H9 (cell line): ENCODE data around the gene SGTA. TPM values are rescaled to one million over a fixed set of nuclear protein-coding genes. Genes with fewer than 3 reads are reported as not detected.

Experiments
- DNase-seq: peaks from one replicate; pipeline ENCODE4 v3.0.0-alpha.2; 2017
- H2AFZ ChIP-seq: one replicate; pipeline ENCODE4 v1.6.1; 2013; ENCODE audit warnings: mild to moderate bottlenecking, low read length, control low read depth, moderate library complexity
- H2AK5ac ChIP-seq: 2 replicates; pipeline ENCODE4 v1.6.1; 2013; ENCODE audit warnings: low read length, control low read depth, mixed read lengths; ENCODE audit not compliant: insufficient read length
- H2BK120ac ChIP-seq: one replicate; pipeline ENCODE4 v1.6.1; 2013; ENCODE audit warnings: low read depth, mild to moderate bottlenecking, low read length, control low read depth, inconsistent platforms; ENCODE audit not compliant: poor library complexity, severe bottlenecking
- H2BK12ac ChIP-seq: 2 replicates; pipeline ENCODE4 v1.6.1; 2013; ENCODE audit warnings: low read length, control low read depth, mixed read lengths, low read depth; ENCODE audit not compliant: insufficient read length
- H2BK15ac ChIP-seq: 2 replicates; pipeline ENCODE4 v1.6.1; 2013; ENCODE audit warnings: low read depth, low read length, control low read depth
- H2BK20ac ChIP-seq: one replicate; pipeline ENCODE4 v1.6.1; 2013; ENCODE audit warnings: low read depth, mild to moderate bottlenecking, low read length, control low read depth, inconsistent platforms; ENCODE audit not compliant: poor library complexity, severe bottlenecking
- H2BK5ac ChIP-seq: 2 replicates; pipeline ENCODE4 v1.6.1; 2013; ENCODE audit warnings: low read length, control low read depth, mixed read lengths; ENCODE audit not compliant: insufficient read length
- H3K14ac ChIP-seq: 2 replicates; pipeline ENCODE4 v1.6.1; 2013; ENCODE audit warnings: low read length, control low read depth; ENCODE audit not compliant: insufficient read depth
- H3K18ac ChIP-seq: 2 replicates; pipeline ENCODE4 v1.6.1; 2013; ENCODE audit warnings: low read depth, mild to moderate bottlenecking, mixed read lengths, low read length, control low read depth; ENCODE audit not compliant: insufficient read length
- H3K23ac ChIP-seq: 2 replicates; pipeline ENCODE4 v1.6.1; 2013; ENCODE audit warnings: low read length, control low read depth, mixed read lengths, low read depth; ENCODE audit not compliant: insufficient read length
- H3K23me2 ChIP-seq: 2 replicates; pipeline ENCODE4 v1.6.1; 2013; ENCODE audit warnings: low read depth, mild to moderate bottlenecking, mixed read lengths, low read length, control low read depth; ENCODE audit not compliant: insufficient read length, poor library complexity, severe bottlenecking
- H3K27ac ChIP-seq: 2 replicates; pipeline ENCODE4 v1.5.1; 2013; ENCODE audit warnings: low read length, control low read depth, mixed read lengths, low read depth; ENCODE audit not compliant: insufficient read length
- H3K27me3 ChIP-seq: 2 replicates; pipeline ENCODE4 v1.6.1; 2013; ENCODE audit warnings: low read length, control low read depth, inconsistent platforms; ENCODE audit not compliant: insufficient read depth
- H3K4ac ChIP-seq: 2 replicates; pipeline ENCODE4 v1.6.1; 2013; ENCODE audit warnings: low read depth, mild to moderate bottlenecking, control low read depth, inconsistent platforms, low read length, moderate library complexity
- H3K4me1 ChIP-seq: 2 replicates; pipeline ENCODE4 v1.6.1; 2013; ENCODE audit warnings: low read length, control low read depth, inconsistent platforms; ENCODE audit not compliant: insufficient read depth
- H3K4me2 ChIP-seq: 2 replicates; pipeline ENCODE4 v1.6.1; 2013; ENCODE audit warnings: low read length, control low read depth, mixed read lengths; ENCODE audit not compliant: insufficient read length, insufficient read depth
- H3K56ac ChIP-seq: 2 replicates; pipeline ENCODE4 v1.6.1; 2013; ENCODE audit warnings: low read depth, mild to moderate bottlenecking, mixed read lengths, low read length, control low read depth; ENCODE audit not compliant: insufficient read length
- H3K79me1 ChIP-seq: 2 replicates; pipeline ENCODE4 v1.6.1; 2013; ENCODE audit warnings: low read depth, mild to moderate bottlenecking, moderate library complexity, low read length, control low read depth, inconsistent platforms; ENCODE audit not compliant: insufficient read depth, poor library complexity, severe bottlenecking
- H3K79me2 ChIP-seq: 2 replicates; pipeline ENCODE4 v1.6.1; 2013; ENCODE audit warnings: low read length, control low read depth, inconsistent platforms; ENCODE audit not compliant: insufficient read depth
- H3K9ac ChIP-seq: 2 replicates; pipeline ENCODE4 v1.6.1; 2013; ENCODE audit warnings: low read length, control low read depth, mixed read lengths; ENCODE audit not compliant: insufficient read length; ENCODE audit errors: extremely low read depth
- H3K9me3 ChIP-seq: one replicate; pipeline ENCODE4 v1.6.1; 2013; ENCODE audit warnings: low read depth, low read length, inconsistent platforms; ENCODE audit not compliant: control insufficient read depth
- H3T11ph ChIP-seq: one replicate; pipeline ENCODE4 v1.6.1; 2013; ENCODE audit warnings: mild to moderate bottlenecking, low read length, control low read depth, inconsistent platforms
- H4K20me1 ChIP-seq: one replicate; pipeline ENCODE4 v1.6.1; 2013; ENCODE audit not compliant: control insufficient read depth, insufficient read length, insufficient read depth
- H4K5ac ChIP-seq: 2 replicates; pipeline ENCODE4 v1.6.1; 2013; ENCODE audit warnings: low read depth, mild to moderate bottlenecking, mixed read lengths, low read length, control low read depth; ENCODE audit not compliant: insufficient read length
- H4K8ac ChIP-seq: replicated peaks from 2 replicates; pipeline ENCODE4 v1.6.1; 2013; ENCODE audit warnings: low read length, control low read depth, mixed read lengths, low read depth; ENCODE audit not compliant: insufficient read length
- H4K91ac ChIP-seq: 2 replicates; pipeline ENCODE4 v1.6.1; 2013; ENCODE audit warnings: low read depth, mild to moderate bottlenecking, moderate library complexity, mixed read lengths, low read length, control low read depth; ENCODE audit not compliant: insufficient read length
- H3K27ac Mint-ChIP-seq, 3 experiments: 2 replicates in 2 of 3; 3 replicates in 1 of 3; pipeline ENCODE4 v1.8.0; 2020 to 2021; ENCODE audit warnings: mixed read lengths in 3 of 3, mild to moderate bottlenecking in 1 of 3, moderate library complexity in 1 of 3
- H3K27me3 Mint-ChIP-seq: 2 replicates; pipeline ENCODE4 v1.8.0; 2021; ENCODE audit warnings: low read depth, mild to moderate bottlenecking, moderate library complexity, mixed read lengths
- H3K36me3 Mint-ChIP-seq, 3 experiments: 2 replicates in 2 of 3; 3 replicates in 1 of 3; pipeline ENCODE4 v1.8.0; 2020 to 2021; ENCODE audit warnings: low read depth in 3 of 3, mixed read lengths in 3 of 3; ENCODE audit not compliant: insufficient read depth in 1 of 3
- H3K4me1 Mint-ChIP-seq, 2 experiments: 2 replicates each; pipeline ENCODE4 v1.8.0; 2020; ENCODE audit warnings: mixed read lengths in 2 of 2
- H3K4me3 Mint-ChIP-seq, 2 experiments: 2 replicates in 1 of 2; 3 replicates in 1 of 2; pipeline ENCODE4 v1.8.0; 2020 to 2021; ENCODE audit warnings: mild to moderate bottlenecking in 2 of 2, mixed read lengths in 2 of 2, moderate library complexity in 1 of 2
- H3K9me3 Mint-ChIP-seq, 2 experiments: 2 replicates in 1 of 2; 3 replicates in 1 of 2; pipeline ENCODE4 v1.8.0; 2020; ENCODE audit warnings: mild to moderate bottlenecking in 2 of 2, mixed read lengths in 2 of 2, moderate library complexity in 1 of 2
- WGBS: extraction: QIAGEN DNeasy Blood & Tissue Kit; methylation state at CpG from one replicate; pipeline ENCODE4 v1.1.7; 2013; ENCODE audit warnings: missing lambda C conversion rate, low lambda C conversion rate, mixed read lengths; ENCODE audit not compliant: insufficient read length; ENCODE audit errors: extremely low coverage; 5-methylcytosine and 5-hydroxymethylcytosine counted together
- total RNA-seq: library from RNA; stranded (reverse); gene quantifications from 2 replicates; pipeline ENCODE4 v1.2.1, GENCODE V29; 2021
- TF ChIP-seq, protein P1 (sequence below): fragments of 200-600 bp; sonication (generic); conservative IDR thresholded peaks from 3 replicates; pipeline ENCODE4 v1.8.0; 2021; ENCODE audit warnings: antibody characterized with exemption, mild to moderate bottlenecking

SGTA gene
- total RNA-seq, 1 experiment from 2014 or later, result 102 TPM

DNA sequence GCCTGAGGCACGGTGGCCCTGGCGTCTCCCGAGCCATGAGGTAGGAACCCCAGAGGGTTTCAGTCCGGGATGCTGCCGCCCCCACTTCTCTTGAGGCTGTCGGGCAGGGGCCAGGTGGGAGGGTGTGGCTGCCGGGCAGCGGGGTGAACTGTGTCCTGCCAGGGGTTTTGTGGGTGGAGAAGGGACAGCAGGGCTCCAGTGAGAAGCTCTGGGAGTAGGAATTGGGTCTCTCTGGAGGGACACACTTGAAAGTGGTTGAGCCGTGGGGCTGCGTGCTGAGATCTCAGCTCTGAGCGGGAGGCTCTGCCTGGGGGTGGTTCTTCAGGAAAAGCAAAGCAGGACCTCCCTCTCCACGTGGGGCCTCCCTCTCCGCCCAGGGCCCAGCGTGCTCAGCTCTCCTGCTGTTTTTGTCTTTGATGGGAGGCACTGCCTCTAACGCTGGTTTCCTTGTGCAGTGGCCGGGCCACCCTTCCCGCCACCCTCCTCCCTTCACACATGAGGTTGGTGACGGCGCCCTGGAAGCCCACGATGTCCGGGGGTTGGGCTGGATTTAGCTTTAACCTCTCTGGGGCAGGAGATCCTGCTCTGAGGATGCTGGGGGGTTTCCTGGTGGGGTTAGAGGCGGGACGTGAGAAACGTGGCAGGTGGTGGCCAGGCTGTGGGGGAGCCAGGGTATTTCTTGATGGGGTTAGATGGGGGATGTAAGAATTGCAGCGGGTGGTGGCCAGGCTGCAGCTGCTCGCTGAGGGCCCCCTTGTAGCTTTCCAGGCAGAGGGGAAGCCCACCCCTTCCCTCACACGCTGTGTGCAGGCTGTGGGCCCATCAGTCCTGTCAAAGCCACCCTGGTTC, 21.3 kb upstream of the SGTA start:
- Histone ChIP-seq H3K56ac (no peak overlapping the region), H3K27me3 (no peaks in the 10 kb centered on the region), H2BK120ac (no peak overlapping the region), H4K91ac (no peak overlapping the region), H4K8ac (no peak overlapping the region), H4K20me1 (no peaks in the 10 kb centered on the region), H3K23me2 (no peaks in the 10 kb centered on the region), H3K27ac (no peak overlapping the region), H3K4ac (no peak overlapping the region), H3T11ph (no peak overlapping the region), H2AK5ac (no peak overlapping the region), H4K5ac (no peak overlapping the region), H3K4me1 (no peaks in the 10 kb centered on the region), H3K4me2 (no peak overlapping the region), H3K18ac (no peak overlapping the region), H2BK12ac (no peak overlapping the region), H3K14ac (no peak overlapping the region), H2BK15ac (no peak overlapping the region), H3K79me1 (peaks cover 4% of the 10 kb centered on the region), H3K9ac (no peak overlapping the region), H2BK5ac (no peak overlapping the region), H3K79me2 (no peaks in the 10 kb centered on the region), H3K9me3 (no peaks in the 10 kb centered on the region), H2BK20ac (no peak overlapping the region), H3K23ac (no peak overlapping the region), H2AFZ (no peak overlapping the region)
- TF ChIP-seq, protein P1, sequence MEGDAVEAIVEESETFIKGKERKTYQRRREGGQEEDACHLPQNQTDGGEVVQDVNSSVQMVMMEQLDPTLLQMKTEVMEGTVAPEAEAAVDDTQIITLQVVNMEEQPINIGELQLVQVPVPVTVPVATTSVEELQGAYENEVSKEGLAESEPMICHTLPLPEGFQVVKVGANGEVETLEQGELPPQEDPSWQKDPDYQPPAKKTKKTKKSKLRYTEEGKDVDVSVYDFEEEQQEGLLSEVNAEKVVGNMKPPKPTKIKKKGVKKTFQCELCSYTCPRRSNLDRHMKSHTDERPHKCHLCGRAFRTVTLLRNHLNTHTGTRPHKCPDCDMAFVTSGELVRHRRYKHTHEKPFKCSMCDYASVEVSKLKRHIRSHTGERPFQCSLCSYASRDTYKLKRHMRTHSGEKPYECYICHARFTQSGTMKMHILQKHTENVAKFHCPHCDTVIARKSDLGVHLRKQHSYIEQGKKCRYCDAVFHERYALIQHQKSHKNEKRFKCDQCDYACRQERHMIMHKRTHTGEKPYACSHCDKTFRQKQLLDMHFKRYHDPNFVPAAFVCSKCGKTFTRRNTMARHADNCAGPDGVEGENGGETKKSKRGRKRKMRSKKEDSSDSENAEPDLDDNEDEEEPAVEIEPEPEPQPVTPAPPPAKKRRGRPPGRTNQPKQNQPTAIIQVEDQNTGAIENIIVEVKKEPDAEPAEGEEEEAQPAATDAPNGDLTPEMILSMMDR, result no peak
- H3K27ac Mint-ChIP-seq, result peak overlapping the region in 1 of 3 experiments; percentile 44; a peak in 1 of 7 replicates
- no peaks in the 10 kb centered on the region for H3K4me1 Mint-ChIP-seq
- H3K27me3 Mint-ChIP-seq, result no peaks in the 10 kb centered on the region; the same call in 1 of the 2 replicates
- no peaks in the 10 kb centered on the region for H3K9me3 Mint-ChIP-seq
- peaks cover 24 to 75% (median 75%) of the 10 kb centered on the region in 3 experiments for H3K36me3 Mint-ChIP-seq
- no peak overlapping the region; a peak in 1 of 5 replicates for H3K4me3 Mint-ChIP-seq
- DNase-seq, result no peak
- WGBS, result no CpG with 5 or more reads among the region's 27 CpGs
